HG03457 (cell line): ENCODE measurements around the gene EYA2.

Source experiments
- ATAC-seq: cut with Tn5 transposase; IDR thresholded peaks from one replicate; pipeline ENCODE4 v1.9.1; 2021; ENCODE audit warnings: moderate number of reproducible peaks; ENCODE audit not compliant: unreplicated experiment

Gene EYA2

DNA sequence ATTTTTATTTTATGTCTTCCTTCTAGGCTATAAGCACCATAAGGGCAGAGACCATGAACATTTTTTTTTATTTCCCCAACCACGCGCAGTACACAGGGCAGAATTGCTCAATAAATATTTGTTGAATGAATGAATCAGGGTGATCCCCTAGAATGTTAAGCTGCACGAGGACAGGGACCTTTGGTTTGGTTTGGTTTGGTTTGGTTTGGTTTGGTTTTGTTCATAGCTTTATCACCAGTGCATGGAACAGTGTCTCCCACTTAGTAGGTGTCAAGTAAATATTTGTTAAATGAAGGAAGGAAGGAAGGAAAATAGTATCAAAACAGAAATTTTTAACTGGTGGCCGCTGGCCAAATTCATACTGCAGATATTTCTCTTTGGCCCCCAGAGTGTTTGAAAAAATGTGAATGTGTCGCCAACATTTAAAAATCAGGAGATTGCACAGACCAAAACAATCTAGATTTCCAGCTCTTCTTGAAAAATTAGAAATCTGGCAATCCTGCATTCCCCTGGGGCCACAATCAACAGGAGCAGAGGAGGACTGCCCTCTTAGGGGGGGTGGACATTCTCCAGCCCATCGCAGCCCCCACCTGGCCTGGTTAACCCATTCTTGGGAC, 205.3 kb downstream of the EYA2 start:
- no peak for ATAC-seq

DNA sequence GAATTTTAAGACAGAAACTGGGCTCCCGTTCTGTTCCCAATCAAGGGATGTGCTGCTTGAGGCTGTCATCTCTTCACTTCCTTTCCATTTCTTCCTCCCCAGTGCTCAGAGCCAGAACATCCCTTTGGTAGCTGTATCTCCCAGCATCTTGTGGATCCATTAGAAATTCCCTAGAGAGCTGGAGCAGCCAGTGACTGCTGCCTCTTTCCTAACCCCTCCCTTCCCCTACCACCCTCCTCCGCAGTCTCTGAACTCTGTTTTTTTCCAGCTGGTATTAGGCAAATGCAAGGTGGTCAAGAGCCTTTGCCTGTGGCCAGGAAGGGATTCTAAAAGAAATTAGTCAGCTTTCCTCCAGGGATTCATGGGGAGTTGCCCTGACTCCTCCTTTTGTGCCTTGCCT, 208.0 kb downstream of the EYA2 start:
- ATAC-seq = no peak

DNA sequence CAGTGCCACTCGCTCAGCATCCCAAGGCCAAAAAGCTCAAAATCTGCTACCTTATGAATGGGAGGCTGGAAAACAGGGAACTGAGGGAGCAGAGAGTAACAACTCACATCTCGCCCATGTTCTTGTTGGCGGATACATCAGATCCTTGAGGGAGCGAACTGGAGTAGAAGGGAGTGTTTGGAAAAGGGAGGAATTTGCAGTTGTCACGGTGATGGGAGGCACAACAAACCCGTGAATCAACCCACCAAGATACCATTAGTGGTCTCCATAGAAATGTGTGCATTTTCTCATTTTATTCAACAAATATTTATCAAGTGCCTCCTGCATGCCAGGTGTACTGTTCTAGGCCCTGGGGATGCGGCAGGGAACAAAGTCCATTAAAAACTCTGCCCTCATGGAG, 212.1 kb downstream of the EYA2 start:
- no peak for ATAC-seq

DNA sequence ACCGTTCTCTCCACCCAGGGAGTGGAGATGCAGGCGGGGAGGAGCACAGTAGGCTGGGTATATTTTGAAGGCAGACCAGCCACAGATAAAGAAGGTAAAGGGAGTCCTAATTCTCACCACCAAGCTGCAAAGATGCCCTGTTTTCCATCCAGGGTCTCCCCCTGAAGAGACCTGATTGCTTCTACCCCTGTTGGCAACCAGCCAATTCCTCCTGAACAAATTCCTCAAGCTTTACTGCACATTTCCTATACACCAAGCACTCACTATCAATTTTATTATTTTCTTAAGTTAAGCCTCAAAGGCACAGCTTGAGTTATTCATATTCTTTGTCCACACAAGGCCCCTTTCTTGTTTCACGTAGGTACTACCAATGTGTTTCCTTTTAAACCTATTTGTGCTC, 214.4 kb downstream of the EYA2 start:
- ATAC-seq = no peak

DNA sequence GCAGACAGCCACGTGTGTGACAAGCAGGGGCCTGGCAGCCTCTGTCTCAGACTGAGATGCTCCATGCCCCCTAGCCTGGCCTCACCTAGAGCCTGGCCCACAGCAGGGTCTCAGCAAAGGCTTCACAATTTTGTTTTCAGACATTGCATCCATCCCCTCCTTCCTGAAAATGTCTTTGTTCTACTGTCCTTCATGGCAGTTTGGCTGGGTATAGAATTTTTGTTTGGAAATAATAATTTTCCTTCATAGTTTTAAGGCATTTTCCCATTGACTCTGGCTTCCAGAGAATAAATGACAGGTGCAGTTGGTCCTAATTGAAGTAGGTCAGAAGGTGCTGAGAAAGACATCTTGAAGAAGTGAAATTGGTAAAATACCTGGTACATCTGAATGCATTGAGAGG, 216.2 kb downstream of the EYA2 start:
- ATAC-seq = no peak

DNA sequence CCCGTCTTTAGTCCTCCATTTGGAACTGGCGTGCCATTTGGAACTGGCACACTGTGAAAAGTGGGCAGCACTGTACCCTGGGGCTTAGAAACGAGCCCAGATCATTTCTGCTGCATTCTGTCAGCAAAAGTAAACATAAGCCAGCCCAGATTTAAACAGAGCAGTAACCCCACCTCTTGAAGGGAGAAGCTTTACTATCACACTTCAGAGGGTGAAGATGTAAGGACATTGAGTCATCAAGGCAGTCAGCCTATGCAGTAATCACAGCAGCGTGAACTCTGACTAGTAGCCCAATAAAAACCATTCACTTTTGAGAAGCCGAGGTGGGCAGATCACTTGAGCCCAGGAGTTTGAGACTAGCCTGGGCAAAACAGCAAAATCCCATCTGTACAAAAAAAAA, 216.9 kb downstream of the EYA2 start:
- no peak for ATAC-seq

DNA sequence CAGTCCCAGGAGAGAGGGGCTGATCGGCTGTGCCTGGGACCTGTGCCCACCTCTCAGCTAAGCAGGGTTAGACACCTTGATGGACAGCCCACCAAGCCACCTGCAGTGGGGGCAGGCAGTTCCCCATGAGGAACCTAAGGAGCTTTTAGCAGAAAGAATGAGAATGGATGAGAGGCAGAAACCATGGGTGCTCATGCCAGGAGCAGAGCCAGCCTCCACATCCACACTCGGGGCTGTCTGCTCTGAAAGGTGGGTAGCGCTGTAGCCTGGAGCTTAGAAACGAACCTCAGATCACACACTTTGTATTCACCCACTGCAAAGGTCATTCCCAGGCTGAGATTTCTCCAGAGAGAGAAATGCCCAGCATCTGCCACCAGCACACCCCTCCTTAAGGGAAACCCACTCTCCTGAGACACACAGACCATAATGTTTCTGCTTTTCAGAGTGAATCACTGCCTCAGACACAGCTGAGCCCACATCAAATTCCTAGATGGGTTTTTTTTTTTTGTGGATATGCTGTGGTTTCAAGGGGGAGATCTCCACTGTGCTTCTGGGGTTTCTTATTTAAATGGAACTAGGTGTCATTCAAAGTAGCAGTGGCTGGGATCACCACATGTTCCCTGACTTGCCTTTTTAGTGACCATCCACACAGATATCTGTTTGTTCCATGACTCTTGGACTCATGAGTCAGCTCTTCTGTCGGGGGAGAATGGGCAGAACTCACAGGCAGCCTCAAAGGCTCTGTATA, 218.9 kb downstream of the EYA2 start:
- no peak for ATAC-seq

DNA sequence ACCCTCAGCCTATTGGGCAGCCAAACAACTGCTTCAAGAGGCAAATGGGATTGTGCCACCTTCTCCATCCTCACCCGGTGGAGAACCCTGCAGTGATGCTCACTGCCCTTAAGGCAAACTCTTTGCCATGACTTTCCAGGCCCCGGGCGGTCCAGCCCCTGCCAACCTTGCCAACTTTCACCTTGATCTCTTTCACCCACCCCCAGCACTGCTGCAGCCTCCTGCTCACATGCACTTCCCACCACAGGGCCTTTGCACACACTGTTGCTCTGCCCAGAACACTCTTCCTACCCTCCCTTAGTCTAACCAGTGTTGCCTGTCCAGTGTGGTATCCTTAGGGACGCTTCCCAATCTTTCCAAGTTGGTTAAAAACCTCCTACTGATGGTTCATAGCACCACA, 221.1 kb downstream of the EYA2 start:
- ATAC-seq = no peak

DNA sequence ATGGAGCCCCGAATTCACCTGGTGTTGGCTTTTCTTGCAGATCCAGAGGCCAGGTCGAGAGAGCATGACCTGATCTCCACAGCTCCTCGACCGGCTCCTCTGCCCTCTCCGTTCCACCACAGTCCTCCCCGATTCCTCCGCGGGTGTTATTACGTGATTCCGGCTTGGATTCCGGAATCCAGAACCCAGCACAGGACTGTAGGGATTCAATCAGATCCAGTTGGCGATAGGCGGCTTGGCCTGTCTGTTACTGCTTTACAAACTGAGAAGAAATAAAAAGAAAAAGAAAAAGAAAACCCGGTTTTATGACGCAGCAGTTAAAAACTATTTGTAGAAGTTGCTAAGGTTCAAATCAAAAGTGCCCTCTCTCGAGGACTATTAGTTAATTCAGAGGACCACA, 222.7 kb downstream of the EYA2 start:
- ATAC-seq = no peak

DNA sequence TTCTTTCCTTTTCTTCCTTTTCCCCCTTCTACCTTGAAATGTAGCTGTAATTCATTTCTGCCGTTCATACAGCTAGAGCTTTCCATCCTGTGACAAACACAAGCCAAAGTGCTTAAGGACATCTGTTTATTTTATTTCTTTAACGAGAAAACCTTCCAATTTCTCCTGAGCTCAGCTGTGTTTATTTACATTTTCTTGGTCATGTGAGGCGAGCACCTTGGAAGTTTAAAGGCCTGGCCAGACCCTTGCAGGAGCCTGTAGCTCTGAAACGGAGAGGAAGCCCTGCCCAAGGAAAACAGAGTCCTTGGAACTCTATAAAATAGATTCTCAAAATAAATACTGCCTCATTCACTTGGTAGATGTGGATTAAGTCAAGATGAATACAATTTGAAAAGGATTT, 223.1 kb downstream of the EYA2 start:
- no peak for ATAC-seq

DNA sequence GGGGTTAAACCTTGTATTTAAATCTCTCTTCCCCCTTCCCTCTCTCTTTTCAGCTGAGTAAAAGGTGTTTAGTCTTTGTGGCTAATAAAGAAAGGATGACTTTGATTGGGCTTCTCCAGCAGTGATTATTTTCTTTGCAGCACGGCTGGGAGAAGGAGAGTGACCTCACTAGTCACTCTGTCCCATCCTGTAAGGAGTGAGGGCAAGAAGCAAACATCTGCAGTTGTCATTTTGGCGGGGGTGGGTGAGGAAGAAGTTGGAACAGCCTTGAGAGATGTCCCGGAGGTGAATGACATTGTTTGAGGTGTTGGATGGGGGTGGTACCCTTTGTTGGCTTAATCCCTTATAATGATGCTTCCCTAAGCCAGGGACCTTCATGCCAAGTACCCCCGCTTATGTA, 223.6 kb downstream of the EYA2 start:
- ATAC-seq = no peak

DNA sequence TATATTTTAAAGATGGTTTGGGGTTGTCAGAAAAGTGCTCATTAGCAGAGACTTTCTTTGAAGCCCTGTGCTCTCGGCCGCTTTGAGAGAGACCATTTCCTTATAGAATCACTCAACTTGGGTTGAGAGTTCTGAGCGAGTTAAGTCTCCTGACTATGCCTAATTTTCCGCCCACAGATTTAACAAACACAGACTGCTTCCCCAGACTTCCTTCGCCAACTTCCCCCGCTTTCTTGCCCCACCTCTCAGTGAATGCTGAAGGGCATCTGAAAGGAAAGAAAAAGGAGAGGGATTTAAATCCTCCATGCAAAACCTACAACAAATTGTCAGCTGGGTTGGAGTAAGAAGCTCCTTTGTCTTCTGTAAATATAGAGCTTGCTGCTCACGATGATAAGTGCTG, 224.0 kb downstream of the EYA2 start:
- no peak for ATAC-seq

DNA sequence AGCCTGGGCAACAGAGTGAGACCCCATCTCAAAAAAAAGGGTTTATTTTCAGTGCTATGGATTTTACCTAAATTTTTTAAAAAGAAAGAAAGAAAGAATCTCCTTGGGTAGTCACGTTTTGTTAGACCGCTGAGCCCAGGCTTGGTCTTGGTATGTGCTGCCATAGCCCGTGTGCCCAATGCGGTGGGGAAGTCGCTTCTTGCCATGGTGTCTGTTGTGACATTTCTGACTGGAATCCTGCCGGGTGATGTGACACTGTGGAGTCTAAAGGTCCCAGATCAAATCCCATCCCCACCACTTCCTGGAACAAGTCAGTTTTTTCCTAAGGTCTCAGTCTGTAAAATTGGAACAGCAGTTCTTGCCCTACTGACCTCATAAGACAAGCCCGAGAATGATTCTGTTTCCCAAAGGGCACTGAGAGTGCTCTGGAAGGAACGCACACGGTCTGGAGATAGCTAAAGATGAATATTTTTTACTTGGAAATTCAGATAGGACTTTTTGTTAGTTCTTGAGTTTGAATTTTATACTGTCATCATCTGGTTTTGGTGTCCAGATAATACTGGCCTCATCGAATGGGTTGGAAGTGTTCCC, 225.8 kb downstream of the EYA2 start:
- ATAC-seq = no peak

DNA sequence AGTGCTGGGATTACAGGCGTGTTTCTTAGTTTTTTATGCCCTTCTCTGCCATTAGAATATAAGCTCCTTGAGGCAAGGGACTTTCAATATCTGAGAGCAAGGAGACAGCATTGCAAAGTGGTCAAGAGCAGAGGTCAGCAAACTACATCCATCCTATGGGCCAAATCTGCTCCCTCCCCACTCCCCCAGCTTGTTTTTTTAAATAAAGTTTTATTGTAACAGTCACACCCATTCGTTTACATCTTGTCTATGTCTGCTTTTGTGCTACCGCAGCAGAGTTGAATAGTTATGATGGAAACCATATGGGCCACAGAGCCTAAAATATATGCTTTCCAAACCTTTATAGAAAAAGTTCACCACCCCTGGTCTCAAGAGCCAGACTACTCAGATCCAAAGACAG, 227.9 kb downstream of the EYA2 start:
- ATAC-seq = no peak

DNA sequence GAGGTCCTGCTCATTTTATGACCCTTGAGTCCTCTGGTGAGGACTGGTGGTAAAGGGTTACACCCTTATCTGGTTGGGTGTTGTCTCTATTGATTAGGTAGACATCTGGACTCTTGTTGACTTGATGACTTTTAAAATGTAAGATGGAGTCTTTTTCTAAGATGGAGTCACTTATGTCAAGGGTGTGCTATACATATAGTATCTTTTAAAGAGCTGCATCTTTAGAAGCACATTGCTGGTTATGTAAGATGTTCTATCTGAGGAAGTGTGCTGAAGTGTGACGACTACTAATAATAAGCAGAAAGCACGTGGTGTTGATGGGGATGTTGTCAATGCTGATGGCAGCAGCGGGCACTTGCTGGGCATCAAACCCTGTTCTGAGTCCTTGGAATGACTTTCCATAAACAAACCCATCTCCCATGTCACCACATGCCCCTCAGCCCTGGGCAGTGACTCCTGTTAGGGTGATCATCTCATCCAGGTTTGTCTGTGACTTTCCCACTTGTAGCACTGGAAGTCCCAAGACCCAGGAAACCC, 229.6 kb downstream of the EYA2 start:
- no peak for ATAC-seq

DNA sequence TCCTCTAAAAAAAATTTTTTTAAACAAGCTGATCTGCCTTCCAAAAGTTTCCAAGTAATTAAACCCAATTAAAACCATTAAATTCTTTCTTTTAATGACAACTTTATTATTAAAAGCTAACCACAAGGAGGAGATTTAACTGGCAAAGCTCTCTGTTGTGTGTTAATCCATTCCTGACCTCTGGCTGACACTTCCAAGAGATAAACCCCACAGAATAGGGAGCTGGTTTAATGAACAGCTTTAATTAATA, 230.8 kb downstream of the EYA2 start:
- no peak for ATAC-seq

DNA sequence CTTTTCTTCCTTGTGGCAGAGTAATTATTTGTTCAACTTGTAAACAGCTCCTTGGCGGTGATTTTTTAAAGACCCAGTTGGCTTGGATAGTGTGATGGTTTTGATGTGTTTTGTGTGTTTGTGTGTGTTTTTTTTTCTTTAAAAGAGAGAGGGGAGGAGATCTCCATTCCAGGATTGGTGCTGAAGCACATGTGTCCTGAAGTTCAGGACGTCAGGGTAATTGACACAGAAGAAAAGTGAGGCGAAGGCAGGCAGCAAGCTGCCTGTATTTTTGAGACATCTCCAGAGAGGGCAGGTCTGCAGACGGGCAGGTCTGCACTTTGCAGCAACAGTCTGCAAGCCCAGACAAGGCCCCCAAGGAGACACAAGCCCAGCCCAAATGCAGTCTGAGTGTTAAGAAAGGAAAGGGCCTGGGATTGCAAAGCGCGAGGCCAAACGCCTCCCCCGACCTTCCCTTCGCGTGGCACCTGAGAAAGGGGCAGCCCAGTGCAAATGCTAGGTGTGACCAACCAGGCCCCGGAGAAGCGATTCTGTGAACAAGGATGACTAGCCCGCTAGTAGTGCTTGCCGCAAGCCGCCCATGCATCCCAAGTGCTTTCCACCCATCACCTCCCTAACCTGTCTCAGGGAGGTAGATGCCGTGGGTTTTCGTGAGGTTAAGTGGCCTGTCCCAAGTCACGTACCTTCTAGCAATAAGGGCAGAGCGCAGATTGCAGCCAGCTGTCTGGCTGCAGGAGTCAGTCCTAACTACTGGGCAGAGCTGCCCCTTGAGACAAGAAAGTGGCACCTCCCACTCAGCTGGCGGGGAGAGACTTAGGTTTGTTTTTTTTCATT, 231.3 kb downstream of the EYA2 start:
- ATAC-seq = no peak

DNA sequence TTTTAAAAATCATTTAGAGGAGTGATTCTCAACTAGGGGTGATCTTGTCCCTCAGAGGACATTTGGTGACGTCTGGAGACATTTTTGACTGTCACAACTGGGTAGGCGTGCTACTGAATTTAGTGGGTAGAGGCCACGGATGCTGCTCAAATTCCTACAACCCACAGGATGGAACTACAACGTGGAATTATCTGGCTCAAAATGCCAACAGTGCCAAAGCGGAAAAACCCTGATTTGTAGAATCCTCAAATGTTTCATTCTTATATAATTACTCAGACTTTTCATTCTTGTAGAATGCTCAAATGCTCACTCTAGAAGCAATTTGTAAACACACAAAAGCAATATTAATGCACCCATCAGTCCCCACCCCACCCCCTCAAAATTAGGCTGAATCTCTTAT, 232.1 kb downstream of the EYA2 start:
- ATAC-seq = no peak

DNA sequence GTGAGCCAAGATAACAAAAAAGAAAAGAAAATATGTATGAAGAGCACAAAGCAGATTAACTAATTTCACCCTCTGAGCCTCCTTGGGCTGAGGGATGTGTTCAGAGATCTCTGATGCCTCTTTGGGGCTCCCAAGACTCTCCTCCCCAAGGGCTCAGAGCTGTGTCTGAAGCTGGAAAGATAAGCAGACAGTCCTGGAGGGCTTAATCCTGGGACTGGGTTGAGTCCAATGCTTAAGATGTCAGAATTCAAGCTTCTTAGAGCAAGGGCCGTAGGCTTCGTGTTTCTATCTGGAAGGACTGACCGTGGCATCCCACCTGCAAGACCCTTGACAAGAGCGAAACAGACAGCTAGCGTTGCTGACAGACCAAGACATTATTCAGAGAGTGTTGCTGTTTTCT, 232.9 kb downstream of the EYA2 start:
- ATAC-seq = no peak

DNA sequence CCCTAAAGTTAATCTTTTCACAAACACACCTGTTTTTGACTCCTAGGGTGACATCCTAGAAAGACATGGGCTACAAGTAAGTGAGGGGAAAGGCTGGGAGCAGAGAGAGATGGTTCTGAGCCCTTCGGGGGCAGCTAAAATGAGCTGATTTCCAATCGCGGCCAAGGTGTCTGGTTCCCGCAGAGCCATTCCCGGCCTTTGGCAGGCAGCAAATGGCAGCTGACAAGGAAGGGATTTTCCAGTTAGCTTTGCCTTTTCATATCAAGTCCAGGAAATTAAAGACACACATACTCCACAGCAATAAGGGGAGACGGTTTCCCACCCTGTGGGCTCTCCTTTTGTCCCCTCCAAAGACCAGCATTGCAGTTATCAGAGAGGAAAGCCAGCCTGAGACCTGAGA, 233.4 kb downstream of the EYA2 start:
- ATAC-seq = no peak

DNA sequence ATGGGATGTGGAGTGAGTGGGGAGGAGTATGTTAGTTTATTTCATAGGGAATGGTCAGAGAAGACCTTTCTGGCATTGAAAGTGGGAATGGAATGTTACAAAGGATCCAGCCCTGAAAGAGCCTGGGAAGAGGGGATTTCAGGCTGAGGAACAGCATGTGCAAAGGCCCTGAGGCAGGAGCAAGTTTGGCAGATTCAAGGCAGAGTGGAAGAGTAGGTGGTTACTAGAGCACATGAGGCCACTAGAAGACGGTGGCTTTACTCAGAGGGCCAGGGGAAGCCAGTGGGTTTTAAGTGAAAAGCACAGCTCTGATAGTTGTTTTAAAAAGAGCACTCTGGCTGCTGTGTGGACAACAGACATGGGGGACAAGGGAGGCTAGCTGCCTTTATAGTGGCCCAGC, 234.7 kb downstream of the EYA2 start:
- no peak for ATAC-seq
